GM04503 (cell line): ENCODE measurements around the gene SOX18.

Experiments
- DNase-seq: peaks from one replicate; pipeline ENCODE4 v3.0.0-alpha.2; 2012; ENCODE audit warnings: low read depth

The SOX18 gene

GRCh38 chr20:64051561-64052325 is 2.3 kb upstream of the SOX18 start:
- DNase-seq, result no peak

GRCh38 chr20:64051033-64051452 is 1.6 kb upstream of the SOX18 start:
- DNase-seq, result no peak

GRCh38 chr20:64050261-64051032 is 1.0 kb upstream of the SOX18 start:
- DNase-seq, result no peak

GRCh38 chr20:64049878-64050260 is 430 bp upstream of the SOX18 start:
- DNase-seq, result no peak

DNA sequence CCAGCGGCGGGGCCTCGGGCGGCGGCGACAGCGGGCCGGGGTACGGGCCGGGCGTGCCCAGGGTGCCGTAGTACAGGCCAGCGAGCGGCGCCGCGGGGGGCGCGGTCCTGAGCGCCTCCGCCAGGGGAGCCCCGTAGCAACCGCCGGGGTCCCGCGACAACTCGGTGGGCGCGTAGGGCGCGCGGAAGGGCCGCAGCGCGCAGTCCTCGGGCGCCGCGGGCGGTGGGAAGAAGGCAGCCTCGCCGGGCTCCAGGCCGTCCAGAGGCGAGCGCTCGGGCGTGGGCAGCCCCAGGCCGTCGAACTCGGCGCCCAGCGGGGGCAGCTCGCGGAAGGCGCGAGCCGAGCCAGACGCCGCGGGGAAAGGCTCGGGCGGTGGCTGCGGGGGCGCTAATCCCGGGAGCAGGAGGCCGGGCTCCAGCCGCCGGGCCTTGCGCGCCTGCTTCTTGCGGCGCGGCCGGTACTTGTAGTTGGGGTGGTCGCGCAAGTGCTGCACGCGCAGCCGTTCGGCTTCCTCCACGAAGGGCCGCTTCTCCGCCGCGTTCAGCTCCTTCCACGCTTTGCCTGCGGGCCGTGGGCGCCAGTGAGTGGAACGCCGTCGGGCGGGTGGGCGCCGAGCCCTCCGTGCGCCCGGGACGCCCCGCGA is 916 bp downstream of the SOX18 start:
- DNase-seq, result no peak

- DNase-seq, result no peak
Observed at GRCh38 chr20:64047968-64048401, 1.5 kb downstream of the SOX18 start.

- DNase-seq, result no peak
Observed at GRCh38 chr20:64047046-64047389, 2.4 kb downstream of the SOX18 start.

- no peak for DNase-seq
Observed at GRCh38 chr20:64045346-64046011, 4.0 kb downstream of the SOX18 start.

DNA sequence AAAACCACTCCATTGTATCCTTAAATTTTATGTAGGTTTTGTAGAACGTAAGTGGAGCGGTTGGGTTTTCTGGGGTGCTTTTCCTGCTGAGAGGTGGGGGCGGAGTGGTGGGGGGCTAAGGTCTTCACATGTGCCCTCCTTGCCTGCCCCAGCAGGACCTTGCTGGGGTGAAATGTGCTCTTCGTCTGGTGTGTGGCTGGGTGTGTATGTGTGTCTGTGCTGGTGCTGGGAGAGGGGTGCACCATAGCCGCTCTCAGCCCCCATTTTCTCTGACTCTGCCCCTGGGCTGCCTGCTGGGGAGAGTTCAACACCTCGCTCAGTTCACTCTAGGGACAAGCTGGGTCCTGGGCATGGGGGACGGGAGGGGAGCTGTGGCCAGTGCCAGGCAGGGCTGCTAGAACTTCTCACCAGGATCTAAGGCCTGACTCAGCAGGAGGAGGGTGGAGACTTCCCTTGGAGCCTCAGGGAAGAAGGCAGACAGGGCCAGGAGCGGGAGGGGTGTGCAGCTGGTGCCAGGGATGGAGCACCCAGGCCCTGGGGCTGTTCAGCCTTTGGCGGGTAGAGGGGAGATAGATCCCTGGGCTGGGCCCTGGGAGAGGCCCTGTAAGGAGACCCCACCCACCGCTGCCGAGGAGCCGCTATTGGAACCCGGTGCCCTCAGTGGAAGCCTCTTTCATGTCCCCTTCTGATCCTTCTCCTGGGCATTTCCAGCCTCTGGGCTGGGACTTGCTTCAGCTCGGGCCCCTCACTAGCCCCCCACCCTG is 4.8 kb downstream of the SOX18 start:
- DNase-seq, result no peak

DNA sequence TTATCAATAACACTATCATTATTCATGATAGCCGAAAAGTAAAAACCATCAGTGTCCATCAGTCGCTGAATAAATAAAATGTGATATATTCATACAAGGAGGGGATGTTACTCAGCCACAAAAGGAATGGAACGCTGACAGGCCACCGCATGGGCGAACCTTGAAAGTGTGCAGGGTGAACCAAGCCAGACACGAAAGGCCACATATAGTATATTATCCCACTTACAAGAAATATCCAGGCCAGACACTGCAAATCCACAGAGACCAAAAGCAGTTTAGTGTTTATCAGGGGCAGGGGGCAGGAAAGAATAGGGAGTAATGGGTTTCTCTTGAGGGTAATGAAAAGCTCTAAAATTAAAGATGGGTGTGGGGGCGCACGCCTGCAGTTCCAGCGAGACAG is 5.7 kb downstream of the SOX18 start:
- DNase-seq, result no peak

- DNase-seq, result no peak
Observed at GRCh38 chr20:64042054-64042781, 7.2 kb downstream of the SOX18 start.

DNA sequence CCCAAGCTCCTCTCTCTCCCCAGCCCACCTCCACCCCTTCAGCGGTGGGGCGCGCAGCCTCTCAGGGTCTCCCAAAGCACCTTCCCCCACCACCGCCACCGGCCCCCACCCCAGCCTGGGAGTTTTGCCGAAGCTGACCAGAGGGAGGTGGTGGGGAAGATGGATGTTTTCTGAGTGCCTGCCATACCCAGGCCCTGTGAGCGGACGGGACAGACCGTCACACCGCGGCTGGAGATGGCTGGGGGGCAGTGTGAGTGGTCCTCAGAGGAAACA is 7.7 kb downstream of the SOX18 start:
- no peak for DNase-seq

DNA sequence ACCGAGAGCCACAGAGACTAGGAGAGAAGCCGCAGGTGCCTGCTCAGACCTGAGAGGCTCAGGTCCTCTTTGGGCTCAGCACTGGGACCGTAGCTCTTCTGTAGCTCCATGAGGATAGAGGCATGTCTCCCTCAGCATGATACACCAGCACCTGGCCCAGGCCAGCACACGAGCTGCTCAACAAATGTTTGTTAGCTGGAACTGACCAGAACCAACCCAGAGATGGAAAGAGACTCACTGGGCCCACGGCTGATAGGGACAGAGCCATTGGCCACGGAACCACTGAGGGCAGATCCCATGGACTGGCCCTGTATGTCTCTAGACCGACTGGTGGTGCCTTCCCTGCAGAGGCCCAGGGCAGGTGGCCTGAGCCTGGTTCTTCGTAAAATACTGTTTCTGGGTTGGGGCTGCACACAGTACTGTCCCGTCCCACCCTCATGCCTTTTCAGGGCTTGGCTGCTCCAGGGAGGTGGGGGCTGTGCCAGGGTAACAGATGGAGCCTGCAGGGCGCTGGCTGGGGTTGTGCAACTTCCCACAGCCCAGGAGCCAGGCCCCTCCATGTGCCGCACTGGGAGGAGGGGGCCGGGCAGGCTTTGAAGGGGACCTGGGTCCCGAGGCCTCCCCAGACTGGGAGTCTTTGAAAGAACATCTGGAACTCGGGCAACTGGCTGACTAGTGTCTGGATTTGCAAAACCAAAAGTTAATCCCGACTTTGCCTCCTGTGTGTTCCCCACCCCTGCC is 8.2 kb downstream of the SOX18 start:
- no peak for DNase-seq

DNA sequence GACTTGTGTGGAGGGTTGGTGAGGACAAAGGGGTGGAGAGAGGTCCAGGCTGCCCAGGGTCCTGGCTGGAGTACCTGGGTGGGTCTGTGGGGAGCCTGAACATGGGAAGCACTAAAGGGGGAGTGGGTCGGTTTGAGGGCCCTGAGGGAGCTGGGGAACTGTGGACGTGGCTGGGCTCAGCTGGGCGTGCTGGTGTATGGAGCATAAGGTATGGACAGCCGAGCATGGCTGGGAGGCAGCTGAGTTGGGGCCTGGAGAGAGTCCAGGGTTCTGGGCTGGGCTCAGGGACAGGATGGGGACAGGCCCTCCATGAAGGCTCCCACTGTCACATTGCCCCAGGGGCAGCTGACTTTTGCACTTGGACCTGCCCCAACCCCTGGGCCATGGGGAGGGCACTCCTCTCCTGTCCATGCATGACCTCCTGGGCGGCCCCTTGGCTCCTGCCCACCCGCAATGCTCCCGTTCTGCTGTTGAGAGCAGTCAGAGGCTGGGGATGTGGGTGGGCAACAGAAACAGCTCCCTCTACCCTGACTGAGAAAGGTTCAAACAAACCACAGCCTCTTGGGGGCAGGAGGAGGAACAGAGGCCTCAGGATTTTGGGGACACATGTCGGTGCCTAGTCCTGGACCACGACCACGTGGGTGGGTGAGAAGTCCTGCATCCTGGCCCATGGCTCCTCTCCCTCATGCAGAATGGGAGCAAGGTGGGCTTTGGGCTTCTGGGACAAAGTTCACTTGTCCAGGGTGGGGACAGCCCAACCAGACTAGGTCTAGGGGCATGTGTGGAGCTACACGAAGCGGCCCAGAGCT is 9.0 kb downstream of the SOX18 start:
- no peak for DNase-seq

DNA sequence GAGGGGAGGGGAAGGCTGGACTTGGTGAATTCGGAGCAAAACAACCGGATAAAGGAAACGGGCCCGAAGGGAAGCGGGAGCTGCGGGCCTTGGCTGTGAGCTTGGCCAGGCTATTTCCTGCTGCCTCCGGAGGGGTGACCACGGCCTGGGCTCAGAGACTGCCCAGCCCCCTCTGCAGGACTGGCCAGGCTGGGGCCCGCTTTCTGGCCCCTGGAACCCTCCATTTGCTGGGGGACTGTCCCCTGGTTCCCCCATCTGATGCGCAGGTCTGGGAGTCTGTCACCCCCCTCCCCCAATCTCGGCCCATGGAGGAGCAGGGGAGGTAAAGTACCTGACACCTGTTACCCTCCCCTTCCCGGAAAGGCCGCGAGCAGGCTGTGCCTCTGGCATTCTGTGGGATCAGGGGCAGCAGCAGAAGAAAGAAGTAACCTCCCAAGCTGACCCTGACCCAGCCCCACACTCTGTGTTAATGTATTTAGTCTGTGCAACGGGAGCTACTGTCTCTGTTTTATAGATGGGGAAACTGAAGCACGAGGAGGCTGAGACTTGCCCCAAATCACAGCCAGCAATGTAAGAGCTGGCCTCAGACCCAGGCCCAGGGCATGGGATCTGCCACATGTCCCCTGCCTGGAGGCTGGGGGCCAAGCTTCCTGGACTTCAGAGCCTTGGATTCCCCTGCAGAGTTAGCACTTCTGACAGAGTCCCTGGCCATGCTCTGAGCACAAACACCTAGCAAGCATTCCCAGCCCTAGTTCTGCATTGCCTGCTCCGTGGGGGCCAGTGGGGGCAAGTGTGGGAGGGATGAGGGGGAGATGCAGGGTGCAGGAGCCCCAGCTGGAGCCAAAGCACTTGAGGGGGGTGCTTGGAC is 9.9 kb downstream of the SOX18 start:
- no peak for DNase-seq

DNA sequence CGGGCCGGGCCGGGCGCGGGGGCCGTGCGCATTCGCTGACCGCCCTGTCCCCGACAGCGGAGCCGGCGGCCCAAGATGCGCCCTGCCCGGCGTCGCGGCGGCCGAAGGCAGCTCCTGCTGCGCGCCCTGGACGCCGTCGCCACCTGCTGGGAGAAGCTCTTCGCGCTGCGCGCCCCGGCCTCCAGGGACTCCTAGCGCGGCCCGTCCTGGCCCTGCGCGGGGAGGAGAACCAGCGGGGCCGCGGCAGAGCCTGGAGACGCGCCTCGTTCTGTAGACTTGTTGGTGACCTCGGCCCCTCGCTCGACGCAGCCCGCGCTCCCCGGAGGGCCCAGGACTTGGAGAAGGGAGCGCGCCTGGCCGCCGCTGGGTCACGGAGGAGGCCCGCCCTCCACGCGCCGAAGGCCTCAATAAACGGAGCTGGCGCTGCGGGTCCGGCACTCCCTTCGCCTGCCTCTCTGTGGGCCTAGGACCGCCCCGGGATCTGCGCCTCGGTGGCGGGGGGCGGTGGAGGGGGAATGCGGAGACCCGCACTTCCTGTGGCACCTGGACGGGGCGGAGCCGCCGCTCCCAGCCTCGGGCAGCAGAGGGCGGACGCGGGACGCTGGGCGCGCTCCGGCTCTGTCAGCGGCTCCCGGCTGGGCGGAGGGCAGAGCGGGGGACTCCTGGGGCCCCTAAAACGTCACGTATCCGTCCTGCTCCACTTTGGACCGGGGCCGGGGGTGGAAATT is 10.7 kb downstream of the SOX18 start:
- DNase-seq, result no peak

DNA sequence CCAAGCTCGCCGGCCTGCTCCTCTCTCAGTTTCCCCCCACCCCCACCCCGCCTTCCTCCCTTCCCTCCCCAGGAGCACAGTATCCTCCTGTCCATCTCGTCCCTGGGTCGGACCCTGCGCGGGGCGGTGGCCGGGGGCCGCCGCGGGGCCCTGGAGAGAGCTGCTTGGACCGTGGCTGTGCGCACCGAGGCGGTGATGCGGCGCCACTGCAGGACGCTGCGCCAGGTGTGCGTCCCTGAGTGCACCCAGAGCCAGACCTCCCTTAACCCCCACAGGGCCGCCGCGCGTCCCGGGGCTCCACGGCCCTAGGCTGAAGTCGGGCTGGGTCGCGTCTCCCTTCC is 11.2 kb downstream of the SOX18 start:
- no peak for DNase-seq

GRCh38 chr20:64037498-64038213 is 11.8 kb downstream of the SOX18 start:
- no peak for DNase-seq
